ENCODE data around the gene PNKP.
A peak's percentile ranks its signal among the peaks of the same experiment; 100 is the strongest.

Gene PNKP

GRCh38 chr19:49876422-49877019 lies 9.1 kb upstream of the PNKP start:
- DNase-seq (ENCODE audit: low spot score) (peak; percentile 86), FAIRE-seq (peak; percentile 92)

- FAIRE-seq, result no peak
- peak; percentile 56 for DNase-seq (ENCODE audit: low spot score)
These were observed 8.6 kb upstream of the PNKP start for GRCh38 chr19:49875857-49876421.

GRCh38 chr19:49875177-49875576 lies 7.8 kb upstream of the PNKP start:
- FAIRE-seq, result no peak
- no peak for DNase-seq (ENCODE audit: low spot score)

GRCh38 chr19:49874503-49875157 lies 7.3 kb upstream of the PNKP start:
- DNase-seq (ENCODE audit: low spot score) (no peak), FAIRE-seq (no peak)

- no peak for FAIRE-seq
- DNase-seq (ENCODE audit: low spot score), result no peak
These were observed 6.5 kb upstream of the PNKP start for GRCh38 chr19:49873834-49874233.

- FAIRE-seq (no peak), DNase-seq (ENCODE audit: low spot score) (no peak)
These were observed 5.7 kb upstream of the PNKP start for GRCh38 chr19:49873129-49873521.

GRCh38 chr19:49872245-49873128 lies 5.1 kb upstream of the PNKP start:
- no peak for FAIRE-seq
- no peak for DNase-seq (ENCODE audit: low spot score)

GRCh38 chr19:49871349-49871985 lies 4.1 kb upstream of the PNKP start:
- DNase-seq (ENCODE audit: low spot score), result no peak

GRCh38 chr19:49870309-49870901 lies 3.0 kb upstream of the PNKP start:
- FAIRE-seq (peak; percentile 20), DNase-seq (ENCODE audit: low spot score) (no peak)

More at GRCh38 chr19:49871349-49871985, 4.1 kb upstream of the PNKP start:
- FAIRE-seq, result no peak

- FAIRE-seq (peak; percentile 77), DNase-seq (ENCODE audit: low spot score) (peak; percentile 91)
These were observed 2.3 kb upstream of the PNKP start for GRCh38 chr19:49869484-49870308.

- FAIRE-seq, result no peak
- peak; percentile 53 for DNase-seq (ENCODE audit: low spot score)
These were observed 1.7 kb upstream of the PNKP start for GRCh38 chr19:49869009-49869483.

- FAIRE-seq, result no peak
- no peak for DNase-seq (ENCODE audit: low spot score)
These were observed 2.5 kb downstream of the PNKP start for GRCh38 chr19:49864890-49865289.

GRCh38 chr19:49863935-49864320 lies 3.4 kb downstream of the PNKP start:
- no peak for DNase-seq (ENCODE audit: low spot score)
- no peak for FAIRE-seq

- FAIRE-seq, result no peak
These were observed 4.0 kb downstream of the PNKP start for GRCh38 chr19:49863254-49863934.

GRCh38 chr19:49862391-49863253 lies 4.8 kb downstream of the PNKP start:
- DNase-seq (ENCODE audit: low spot score) (no peak), FAIRE-seq (peak; percentile 13)

More at GRCh38 chr19:49863254-49863934, 4.0 kb downstream of the PNKP start:
- no peak for DNase-seq (ENCODE audit: low spot score)

- no peak for FAIRE-seq
These were observed 5.6 kb downstream of the PNKP start for GRCh38 chr19:49861541-49862378.

GRCh38 chr19:49861107-49861506 lies 6.3 kb downstream of the PNKP start:
- DNase-seq (ENCODE audit: low spot score) (no peak), FAIRE-seq (no peak)

More at GRCh38 chr19:49861541-49862378, 5.6 kb downstream of the PNKP start:
- no peak for DNase-seq (ENCODE audit: low spot score)

All from urothelium cell line (cell line).